MM.1S (cell line): ENCODE measurements around the gene DUSP7.

Experiments used
- DNase-seq: peaks from one replicate; pipeline ENCODE4 v3.0.0-alpha.2; 2015
- H2AFZ ChIP-seq: fragments of 300-600 bp; sonication (generic); 2 replicates; pipeline ENCODE4 v1.6.0; 2016; ENCODE audit warnings: antibody characterized with exemption, low read length
- H3F3A ChIP-seq: fragments of 300-600 bp; sonication (generic); 2 replicates; pipeline ENCODE4 v1.6.1; 2016; ENCODE audit warnings: mild to moderate bottlenecking, antibody characterized with exemption, low read length, moderate library complexity, mixed read lengths; ENCODE audit not compliant: insufficient read depth
- H3K27ac ChIP-seq: fragments of 300-600 bp; sonication (generic); 2 replicates; pipeline ENCODE4 v1.5.1; 2016; ENCODE audit warnings: mild to moderate bottlenecking, low read length
- H3K27me3 ChIP-seq: fragments of 300-600 bp; sonication (generic); replicated peaks from 2 replicates; pipeline ENCODE4 v1.6.0; 2016; ENCODE audit warnings: low read length; ENCODE audit not compliant: insufficient read depth
- H3K36me3 ChIP-seq: fragments of 300-600 bp; sonication (generic); replicated peaks from 2 replicates; pipeline ENCODE4 v1.6.1; 2016; ENCODE audit warnings: mild to moderate bottlenecking, low read length, mixed read lengths; ENCODE audit not compliant: insufficient read depth
- H3K4me1 ChIP-seq: fragments of 300-600 bp; sonication (generic); 2 replicates; pipeline ENCODE4 v1.6.1; 2016; ENCODE audit warnings: low read length, mixed read lengths
- H3K4me2 ChIP-seq: fragments of 300-600 bp; sonication (generic); 2 replicates; pipeline ENCODE4 v1.6.0; 2016; ENCODE audit warnings: low read depth, low read length
- H3K4me3 ChIP-seq: fragments of 300-600 bp; sonication (generic); 2 replicates; pipeline ENCODE4 v1.5.1; 2016; ENCODE audit warnings: low read length, mixed read lengths
- H3K79me2 ChIP-seq: fragments of 300-600 bp; sonication (generic); 2 replicates; pipeline ENCODE4 v1.6.1; 2016; ENCODE audit warnings: mixed run types, low read length, mixed read lengths
- H3K9ac ChIP-seq: fragments of 300-600 bp; sonication (generic); 2 replicates; pipeline ENCODE4 v1.6.1; 2016; ENCODE audit warnings: low read length, mixed read lengths
- H3K9me2 ChIP-seq: fragments of 300-600 bp; sonication (generic); replicated peaks from 2 replicates; pipeline ENCODE4 v1.6.1; 2016; ENCODE audit warnings: mild to moderate bottlenecking, low read length, mixed read lengths; ENCODE audit not compliant: insufficient read depth
- H3K9me3 ChIP-seq: fragments of 300-600 bp; sonication (generic); replicated peaks from 2 replicates; pipeline ENCODE4 v1.6.1; 2016; ENCODE audit warnings: mild to moderate bottlenecking, low read length, mixed read lengths; ENCODE audit not compliant: insufficient read depth
- H4K20me1 ChIP-seq: fragments of 300-600 bp; sonication (generic); 2 replicates; pipeline ENCODE4 v1.6.1; 2016; ENCODE audit warnings: mild to moderate bottlenecking, low read length, moderate library complexity, mixed read lengths; ENCODE audit not compliant: insufficient read depth
- EZH2 ChIP-seq: fragments of 300-600 bp; sonication (generic); optimal IDR thresholded peaks from 2 replicates; pipeline ENCODE3; 2017; ENCODE audit warnings: low read depth, mild to moderate bottlenecking, antibody characterized with exemption, low read length, mixed read lengths
- EZH2phosphoT487 ChIP-seq: fragments of 300-600 bp; sonication (generic); IDR thresholded peaks from 2 replicates; pipeline ENCODE4 v1.6.1; 2018; ENCODE audit warnings: antibody characterized with exemption, low read length
- TF ChIP-seq, protein P1 (sequence below): fragments of 300-600 bp; sonication (generic); IDR thresholded peaks from 2 replicates; pipeline ENCODE4 v1.5.1; 2016; ENCODE audit warnings: antibody characterized with exemption, low read length, mixed read lengths

The DUSP7 gene

DNA sequence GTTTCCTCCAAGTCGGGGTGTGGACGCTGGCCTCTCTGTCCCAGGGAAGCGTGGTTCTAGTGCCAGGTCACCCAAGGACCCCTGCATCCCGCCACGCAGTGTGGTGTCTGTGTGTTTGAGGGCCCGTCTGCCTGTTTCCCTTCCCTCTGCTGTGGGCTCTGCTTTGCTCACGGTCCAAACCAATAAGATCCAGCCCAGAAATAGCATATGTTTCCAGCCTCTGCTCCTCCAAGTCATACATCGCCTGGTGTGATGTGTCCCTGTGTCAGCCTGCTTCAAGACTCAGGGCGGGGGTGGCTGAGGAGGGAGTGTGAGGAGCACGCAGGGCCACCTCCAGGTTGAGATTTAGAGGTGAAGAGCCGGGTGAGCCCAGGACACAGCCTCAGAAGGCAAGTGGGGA lies 38.8 kb downstream of the DUSP7 start:
- Histone ChIP-seq H3K4me2 (no peak overlapping the region), H3K27me3 (no peaks in the 10 kb centered on the region), H3K36me3 (no peaks in the 10 kb centered on the region)

DNA sequence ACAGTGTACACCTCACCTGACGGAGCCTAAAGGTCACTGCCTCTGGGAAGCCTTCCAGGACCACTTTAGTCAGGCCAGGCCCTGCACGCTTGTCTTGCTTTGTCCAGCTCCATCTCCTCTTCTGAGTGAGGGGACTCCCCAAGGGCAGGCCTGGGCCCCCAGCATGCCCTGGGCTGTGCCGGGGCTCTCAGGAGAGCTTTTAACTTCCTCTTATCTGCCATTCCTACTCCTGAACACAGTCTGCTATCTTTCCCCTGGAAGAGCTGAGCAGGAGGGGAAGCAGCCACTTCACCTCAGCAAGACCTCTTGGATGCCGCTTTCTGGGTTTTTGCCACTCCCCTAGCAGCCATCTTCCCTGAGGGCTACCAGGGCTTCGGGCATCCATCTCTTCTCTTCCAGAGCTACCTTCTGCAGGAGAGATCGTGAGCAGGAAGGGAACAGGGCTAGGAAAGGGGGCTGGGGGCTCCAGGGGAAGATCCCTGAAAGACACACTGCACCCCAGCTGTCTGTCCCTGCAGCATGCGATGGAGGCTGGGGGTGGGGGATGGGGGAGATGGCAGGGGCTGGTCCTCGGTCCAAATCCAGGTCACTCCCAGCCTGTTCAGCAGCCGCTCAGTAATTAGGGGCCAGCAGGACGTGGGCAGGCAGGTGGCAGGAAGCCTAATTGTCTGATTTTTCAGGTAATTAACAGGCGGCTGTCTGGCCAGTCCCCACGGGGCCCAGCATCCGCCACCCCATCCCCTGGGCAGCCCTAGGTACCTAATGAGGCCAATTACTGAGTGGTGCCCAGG lies 40.7 kb downstream of the DUSP7 start:
- TF ChIP-seq, protein P1, sequence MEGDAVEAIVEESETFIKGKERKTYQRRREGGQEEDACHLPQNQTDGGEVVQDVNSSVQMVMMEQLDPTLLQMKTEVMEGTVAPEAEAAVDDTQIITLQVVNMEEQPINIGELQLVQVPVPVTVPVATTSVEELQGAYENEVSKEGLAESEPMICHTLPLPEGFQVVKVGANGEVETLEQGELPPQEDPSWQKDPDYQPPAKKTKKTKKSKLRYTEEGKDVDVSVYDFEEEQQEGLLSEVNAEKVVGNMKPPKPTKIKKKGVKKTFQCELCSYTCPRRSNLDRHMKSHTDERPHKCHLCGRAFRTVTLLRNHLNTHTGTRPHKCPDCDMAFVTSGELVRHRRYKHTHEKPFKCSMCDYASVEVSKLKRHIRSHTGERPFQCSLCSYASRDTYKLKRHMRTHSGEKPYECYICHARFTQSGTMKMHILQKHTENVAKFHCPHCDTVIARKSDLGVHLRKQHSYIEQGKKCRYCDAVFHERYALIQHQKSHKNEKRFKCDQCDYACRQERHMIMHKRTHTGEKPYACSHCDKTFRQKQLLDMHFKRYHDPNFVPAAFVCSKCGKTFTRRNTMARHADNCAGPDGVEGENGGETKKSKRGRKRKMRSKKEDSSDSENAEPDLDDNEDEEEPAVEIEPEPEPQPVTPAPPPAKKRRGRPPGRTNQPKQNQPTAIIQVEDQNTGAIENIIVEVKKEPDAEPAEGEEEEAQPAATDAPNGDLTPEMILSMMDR, result no peak
- TF ChIP-seq EZH2, result no peak
- TF ChIP-seq EZH2phosphoT487, result no peak
- DNase-seq, result no peak
- H3K79me2 ChIP-seq, result no peaks in the 10 kb centered on the region
- H3F3A ChIP-seq, result no peaks in the 10 kb centered on the region
- no peaks in the 10 kb centered on the region for H3K27me3 ChIP-seq
- H3K27ac ChIP-seq, result no peak overlapping the region
- no peaks in the 10 kb centered on the region for H3K36me3 ChIP-seq
- H4K20me1 ChIP-seq, result no peaks in the 10 kb centered on the region
- H3K4me3 ChIP-seq, result no peak overlapping the region
- no peaks in the 10 kb centered on the region for H3K4me1 ChIP-seq
- H3K4me2 ChIP-seq, result no peak overlapping the region
- H3K9me2 ChIP-seq, result no peaks in the 10 kb centered on the region
- H3K9me3 ChIP-seq, result no peaks in the 10 kb centered on the region
- no peak overlapping the region for H3K9ac ChIP-seq
- H2AFZ ChIP-seq, result no peak overlapping the region

More for the DNA sequence above, 38.8 kb downstream of the DUSP7 start:
- Histone ChIP-seq H3K27ac (no peak overlapping the region), H2AFZ (no peak overlapping the region), H3K79me2 (no peaks in the 10 kb centered on the region), H3K9me2 (no peaks in the 10 kb centered on the region), H3K9me3 (no peaks in the 10 kb centered on the region), H4K20me1 (no peaks in the 10 kb centered on the region), H3F3A (no peaks in the 10 kb centered on the region), H3K9ac (no peak overlapping the region), H3K4me3 (no peak overlapping the region), H3K4me1 (no peaks in the 10 kb centered on the region)
- no peak for DNase-seq
- TF ChIP-seq, protein P1, result no peak
- TF ChIP-seq EZH2phosphoT487 (no peak), EZH2 (no peak)

DNA sequence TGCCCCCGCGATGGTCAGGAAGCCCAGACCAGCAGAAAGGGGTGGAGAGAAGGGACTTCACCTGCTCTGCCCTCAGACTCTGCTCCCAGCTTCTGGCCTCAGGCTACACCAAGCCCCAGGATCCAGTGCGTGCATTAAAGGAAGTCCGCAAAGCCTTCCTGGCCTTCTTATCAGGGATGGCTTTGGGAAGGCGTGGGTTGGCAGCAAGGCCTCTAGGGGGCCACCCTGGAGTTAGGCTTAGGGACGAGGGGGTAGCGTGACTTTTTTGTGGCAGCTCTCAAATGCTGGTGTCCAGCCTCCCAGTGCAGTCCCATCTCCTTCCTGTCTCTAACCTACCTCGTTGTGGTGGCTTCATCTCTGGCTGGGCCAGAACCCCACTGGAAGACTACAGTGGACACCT lies 41.8 kb downstream of the DUSP7 start:
- H3F3A ChIP-seq, result no peaks in the 10 kb centered on the region
- no peaks in the 10 kb centered on the region for H3K4me1 ChIP-seq
- no peaks in the 10 kb centered on the region for H3K9me3 ChIP-seq
- H3K79me2 ChIP-seq, result no peaks in the 10 kb centered on the region
- no peaks in the 10 kb centered on the region for H4K20me1 ChIP-seq
- H3K9me2 ChIP-seq, result no peaks in the 10 kb centered on the region
- H2AFZ ChIP-seq, result no peak overlapping the region
- TF ChIP-seq, protein P1, result no peak
- TF ChIP-seq EZH2phosphoT487 (no peak), EZH2 (no peak)
- H3K4me2 ChIP-seq, result no peak overlapping the region
- H3K27me3 ChIP-seq, result no peaks in the 10 kb centered on the region; the same call in 1 of the 2 replicates
- H3K9ac ChIP-seq, result no peak overlapping the region
- H3K27ac ChIP-seq, result no peak overlapping the region
- no peak overlapping the region for H3K4me3 ChIP-seq
- no peaks in the 10 kb centered on the region for H3K36me3 ChIP-seq
- no peak for DNase-seq
